HCT116 (cell line): ENCODE data around the gene SUPT4H1. TPM values are rescaled to one million over a fixed set of nuclear protein-coding genes. Genes with fewer than 3 reads are reported as not detected.

Source experiments
- ATAC-seq: fragments of 200-7000 bp; cut with Tn5 transposase; 2 replicates; pipeline ENCODE4 v1.9.1; 2020; ENCODE audit warnings: mild to moderate bottlenecking, moderate library complexity
- BruUV-seq: library from RNA; stranded (reverse); fragments of 400-500 nt; replicated peaks from 2 replicates; lab custom pipeline; 2021; lab: Mats Ljungman, UMichigan
- CTCF ChIA-PET: fragments of 300-600 bp; sonication (Branson Sonifier 250); formaldehyde crosslinking; loops from one replicate; lab custom pipeline; 2021; ENCODE audit warnings: antibody characterized with exemption; lab: Charles Lee
- POLR2A ChIA-PET: fragments of 300-600, 350-600 bp; sonication (Branson Sonifier 250); formaldehyde crosslinking; loops from one replicate; lab custom pipeline; 2021; ENCODE audit warnings: antibody characterized with exemption; lab: Charles Lee
- RAD21 ChIA-PET, 2 experiments: fragments of 300-600 bp; sonication (Branson Sonifier 250); formaldehyde crosslinking; loops; one replicate each; lab custom pipeline; 2023; ENCODE audit warnings: low total read pairs in 2 of 2; ENCODE audit not compliant: uncharacterized antibody in 2 of 2, unreplicated experiment in 2 of 2, low non-redundant PET in 1 of 2; lab: Charles Lee
- DNase-seq: peaks from one replicate; pipeline ENCODE4 v3.0.0-alpha.2; 2010; ENCODE audit warnings: low read depth, low spot score
- H2AFZ ChIP-seq: fragments of 200-600 bp; shearing (Covaris generic), sonication (generic); 2 replicates; pipeline ENCODE4 v1.6.1; 2017; ENCODE audit warnings: low read depth, mixed run types, mixed read lengths, antibody characterized with exemption, low read length; ENCODE audit not compliant: poor library complexity, severe bottlenecking
- H3K27ac ChIP-seq: 2 replicates; pipeline ENCODE4 v1.5.1; 2012; ENCODE audit warnings: low read depth, low read length
- H3K27me3 ChIP-seq: fragments of 200-600 bp; sonication (generic); 2 replicates; pipeline ENCODE4 v1.6.1; 2016; ENCODE audit warnings: mixed run types, low read length, mixed read lengths; ENCODE audit not compliant: insufficient read depth
- H3K36me3 ChIP-seq, 2 experiments: fragments of 200-500 bp in 1 of 2; fragments of 200-600 bp in 1 of 2; sonication (Bioruptor generic) in 1 of 2; sonication (generic) in 1 of 2; 2 replicates each; pipeline versions ENCODE4 v1.5.1 to v1.6.1; 2014 to 2016; ENCODE audit warnings: low read length in 2 of 2, inconsistent platforms in 1 of 2, mixed read lengths in 1 of 2, mixed run types in 1 of 2; ENCODE audit not compliant: insufficient read depth in 2 of 2, control insufficient read depth in 1 of 2
- H3K4me1 ChIP-seq, 2 experiments: fragments of 200-600 bp in 1 of 2; sonication (generic) in 1 of 2; 2 replicates each; pipeline versions ENCODE4 v1.5.1 to v1.6.1; 2012 to 2017; ENCODE audit warnings: low read length in 2 of 2, inconsistent platforms in 1 of 2, mild to moderate bottlenecking in 1 of 2, mixed read lengths in 1 of 2, mixed run types in 1 of 2, moderate library complexity in 1 of 2; ENCODE audit not compliant: insufficient read depth in 2 of 2, control insufficient read depth in 1 of 2
- H3K4me2 ChIP-seq: fragments of 200-600 bp; sonication (generic); 2 replicates; pipeline ENCODE4 v1.6.1; 2017; ENCODE audit warnings: mixed run types, low read length, mixed read lengths
- H3K4me3 ChIP-seq, 2 experiments: fragments of 200-600 bp in 1 of 2; sonication (generic) in 1 of 2; replicated peaks in 1 of 2; 2 replicates each; pipeline ENCODE4 v1.5.1; 2011 to 2016; ENCODE audit warnings: low read length in 2 of 2, control low read depth in 1 of 2, low read depth in 1 of 2, mild to moderate bottlenecking in 1 of 2, mixed read lengths in 1 of 2, mixed run types in 1 of 2
- H3K79me2 ChIP-seq: fragments of 200-600 bp; sonication (generic); 2 replicates; pipeline ENCODE4 v1.6.1; 2017; ENCODE audit warnings: mild to moderate bottlenecking, mixed run types, low read length, moderate library complexity, mixed read lengths; ENCODE audit not compliant: insufficient read depth
- H3K9ac ChIP-seq: fragments of 200-600 bp; sonication (generic); 2 replicates; pipeline ENCODE4 v1.6.1; 2016; ENCODE audit warnings: low read length, mixed read lengths
- H3K9me2 ChIP-seq: fragments of 200-600 bp; sonication (generic), shearing (Covaris generic); 2 replicates; pipeline ENCODE4 v1.6.1; 2017; ENCODE audit warnings: mixed run types, mild to moderate bottlenecking, moderate library complexity; ENCODE audit not compliant: insufficient read depth
- H3K9me3 ChIP-seq, 2 experiments: fragments of 200-500 bp in 1 of 2; fragments of 200-600 bp in 1 of 2; sonication (Bioruptor generic) in 1 of 2; sonication (generic) in 1 of 2; 2 replicates each; pipeline ENCODE4 v1.6.1; 2014 to 2017; ENCODE audit warnings: low read length in 2 of 2, mixed read lengths in 2 of 2, inconsistent platforms in 1 of 2, low read depth in 1 of 2, mild to moderate bottlenecking in 1 of 2, mixed run types in 1 of 2, moderate library complexity in 1 of 2; ENCODE audit not compliant: control insufficient read depth in 1 of 2, insufficient read depth in 1 of 2
- H4K20me1 ChIP-seq: fragments of 200-600 bp; sonication (generic), shearing (Covaris generic); 2 replicates; pipeline ENCODE4 v1.6.1; 2017; ENCODE audit warnings: mixed run types, mild to moderate bottlenecking, moderate library complexity; ENCODE audit not compliant: insufficient read depth
- ATF3 ChIP-seq: IDR thresholded peaks from 2 replicates; pipeline ENCODE4 v1.6.1; 2012
- CTCF ChIP-seq, 3 experiments: fragments of 200-600 bp in 1 of 3; sonication (generic) in 1 of 3; IDR thresholded peaks in 2 of 3; conservative IDR thresholded peaks in 1 of 3; 2 replicates each; pipeline ENCODE4 v1.5.1; 2012 to 2017; ENCODE audit warnings: low read depth in 2 of 3, low read length in 2 of 3, antibody characterized with exemption in 1 of 3, borderline replicate concordance in 1 of 3, control low read depth in 1 of 3, mild to moderate bottlenecking in 1 of 3, mixed read lengths in 1 of 3, mixed run types in 1 of 3, moderate library complexity in 1 of 3; ENCODE audit not compliant: insufficient read depth in 1 of 3
- EZH2 ChIP-seq: fragments of 200-600 bp; sonication (generic); IDR thresholded peaks from 2 replicates; pipeline ENCODE4 v1.6.1; 2017; ENCODE audit warnings: antibody characterized with exemption, mixed run types
- JUND ChIP-seq: IDR thresholded peaks from 2 replicates; pipeline ENCODE4 v1.6.1; 2012
- MAX ChIP-seq: IDR thresholded peaks from 2 replicates; pipeline ENCODE4 v1.6.1; 2012
- POLR2AphosphoS5 ChIP-seq: IDR thresholded peaks from 2 replicates; pipeline ENCODE4 v1.6.1; 2011; ENCODE audit warnings: mild to moderate bottlenecking, low read depth, low read length, moderate library complexity
- SIN3A ChIP-seq: IDR thresholded peaks from 2 replicates; pipeline ENCODE4 v1.6.1; 2012; ENCODE audit warnings: low read depth
- intact Hi-C: fragments of 100-400 bp; cut with micrococcal nuclease; formaldehyde crosslinking; loops from 2 replicates; pipeline ENCODE4 v1.10.0; 2022
- total RNA-seq: library from RNA; stranded (reverse); gene quantifications from one replicate; pipeline ENCODE4 v1.2.1, GENCODE V29; 2021; ENCODE audit not compliant: unreplicated experiment

Gene SUPT4H1
- total RNA-seq, 1 experiment from 2014 or later: 118 TPM

GRCh38 chr17:58357312-58358297, 5.6 kb upstream of the SUPT4H1 start (continued):
- no peak for TF ChIP-seq CTCF (IDR thresholded peaks at IDR 0.05 in 2 of 3, conservative IDR thresholded peaks at IDR 0.05 in 1 of 3; ENCODE audit: borderline replicate concordance in 1 of 3, insufficient read depth in 1 of 3, low read depth in 2 of 3, low read length in 2 of 3)
- TF ChIP-seq, all 23 proteins: peak for 0

GRCh38 chr17:58356231-58356630, 4.2 kb upstream of the SUPT4H1 start:
- no peak for DNase-seq
- intact Hi-C loops: no loop called here
- Histone ChIP-seq H3K9me3 (no peaks in the 10 kb centered on the region), H3K27ac (no peak overlapping the region), H3K4me3 (no peak overlapping the region), H3K4me2 (no peak overlapping the region), H3K79me2 (peaks cover 12% of the 10 kb centered on the region), H3K9me2 (no peaks in the 10 kb centered on the region), H2AFZ (no peak overlapping the region), H4K20me1 (no peaks in the 10 kb centered on the region), H3K9ac (no peak overlapping the region), H3K27me3 (no peaks in the 10 kb centered on the region), H3K36me3 (peaks cover 30 to 55% of the 10 kb centered on the region in 2 experiments; a peak in 3 of 4 replicates), H3K4me1 (peaks cover 11 to 16% of the 10 kb centered on the region in 2 experiments)
- CTCF ChIA-PET: interaction anchor here (1.8 kb wide), 2 partner anchors 39 to 77 kb away, joined by 4 read pairs; no protein-coding TSS in a partner anchor
- ATAC-seq: no peak
- no TSS peak for BruUV-seq
- RAD21 ChIA-PET: no interaction called here
- TF ChIP-seq SIN3A (no peak), CTCF (IDR thresholded peaks at IDR 0.05 in 2 of 3, conservative IDR thresholded peaks at IDR 0.05 in 1 of 3; ENCODE audit: borderline replicate concordance in 1 of 3, insufficient read depth in 1 of 3, low read depth in 2 of 3, low read length in 2 of 3) (no peak), JUND (no peak), ATF3 (no peak), EZH2 (no peak), POLR2AphosphoS5 (no peak), MAX (no peak)
- POLR2A ChIA-PET: interaction anchor here (1.6 to 2.7 kb wide), 2 partner anchors 35 to 61 kb away, joined by 4 to 12 read pairs; partner anchors contain the start of gene RNF43
